SU-DHL-6 (cell line): Measurements from ENCODE around the gene ELOB.

Experiments
- EZH2phosphoT487 ChIP-seq: fragments of 200-600 bp; sonication (generic), shearing (Covaris generic); conservative IDR thresholded peaks from 2 replicates; pipeline ENCODE4 v1.6.1; 2018; ENCODE audit warnings: mild to moderate bottlenecking, antibody characterized with exemption, low read length, moderate library complexity, mixed read lengths
- TF ChIP-seq, protein P1 (sequence below): fragments of 200-600 bp; sonication (generic); IDR thresholded peaks from one replicate; pipeline ENCODE4 v1.5.1; 2017; ENCODE audit warnings: antibody characterized with exemption, mild to moderate bottlenecking, low read length, moderate library complexity; ENCODE audit not compliant: insufficient read depth, poor library complexity, severe bottlenecking

DNA sequence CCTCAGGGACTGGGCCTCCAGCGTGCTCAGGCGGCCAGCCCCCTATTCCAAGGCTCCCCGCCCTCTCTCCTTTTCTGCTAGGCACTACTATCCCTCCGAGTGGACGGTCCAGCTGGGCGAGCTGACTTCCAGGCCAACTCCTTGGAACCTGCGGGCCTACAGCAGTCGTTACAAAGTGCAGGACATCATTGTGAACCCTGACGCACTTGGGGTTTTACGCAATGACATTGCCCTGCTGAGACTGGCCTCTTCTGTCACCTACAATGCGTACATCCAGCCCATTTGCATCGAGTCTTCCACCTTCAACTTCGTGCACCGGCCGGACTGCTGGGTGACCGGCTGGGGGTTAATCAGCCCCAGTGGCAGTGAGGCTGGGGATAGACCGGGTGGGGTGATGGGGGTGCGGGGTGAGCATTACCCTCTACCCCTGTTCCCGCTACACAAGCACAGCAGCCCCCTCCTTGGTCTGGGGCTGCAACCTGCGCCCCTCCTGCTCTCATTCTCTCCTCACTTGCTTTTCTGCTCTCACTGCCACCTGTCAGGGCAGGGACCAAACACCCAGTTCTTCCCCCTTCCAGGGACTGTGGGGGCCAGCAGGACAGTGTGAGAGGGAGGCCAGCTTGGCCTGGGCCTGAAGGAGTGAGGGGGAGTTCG is 22.3 kb upstream of the ELOB start:
- TF ChIP-seq, protein P1, sequence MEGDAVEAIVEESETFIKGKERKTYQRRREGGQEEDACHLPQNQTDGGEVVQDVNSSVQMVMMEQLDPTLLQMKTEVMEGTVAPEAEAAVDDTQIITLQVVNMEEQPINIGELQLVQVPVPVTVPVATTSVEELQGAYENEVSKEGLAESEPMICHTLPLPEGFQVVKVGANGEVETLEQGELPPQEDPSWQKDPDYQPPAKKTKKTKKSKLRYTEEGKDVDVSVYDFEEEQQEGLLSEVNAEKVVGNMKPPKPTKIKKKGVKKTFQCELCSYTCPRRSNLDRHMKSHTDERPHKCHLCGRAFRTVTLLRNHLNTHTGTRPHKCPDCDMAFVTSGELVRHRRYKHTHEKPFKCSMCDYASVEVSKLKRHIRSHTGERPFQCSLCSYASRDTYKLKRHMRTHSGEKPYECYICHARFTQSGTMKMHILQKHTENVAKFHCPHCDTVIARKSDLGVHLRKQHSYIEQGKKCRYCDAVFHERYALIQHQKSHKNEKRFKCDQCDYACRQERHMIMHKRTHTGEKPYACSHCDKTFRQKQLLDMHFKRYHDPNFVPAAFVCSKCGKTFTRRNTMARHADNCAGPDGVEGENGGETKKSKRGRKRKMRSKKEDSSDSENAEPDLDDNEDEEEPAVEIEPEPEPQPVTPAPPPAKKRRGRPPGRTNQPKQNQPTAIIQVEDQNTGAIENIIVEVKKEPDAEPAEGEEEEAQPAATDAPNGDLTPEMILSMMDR, result no peak
- no peak for TF ChIP-seq EZH2phosphoT487
